Left kidney (tissue), 8 donors: ENCODE data around the gene RNH1. TPM values are rescaled to one million over a fixed set of nuclear protein-coding genes. Genes with fewer than 3 reads are reported as not detected.
A peak's percentile ranks its signal among the peaks of the same experiment; 100 is the strongest.

Experiments
- DNase-seq: peaks from one replicate; pipeline ENCODE4 v3.0.0-alpha.2; 2013
- long read RNA-seq, 8 donors: transcript quantifications; one replicate each; lab custom pipeline, GENCODE V29; 2026
- polyA plus RNA-seq: library from polyadenylated mRNA; unstranded; fragments of 120-200 nt; gene quantifications from one replicate; pipeline ENCODE4 v1.2.1, GENCODE V29; 2013; ENCODE audit not compliant: insufficient read length

Gene RNH1
- polyA plus RNA-seq = 71.2 TPM
- long read RNA-seq, donor 1, transcript RNH1-224 (9 exons, 2,973 nt) = minor isoform, 9 of 84 reads
- long read RNA-seq, donor 1, transcript RNH1-202 (10 exons, 1,791 nt) = minor isoform, 11 of 84 reads
- long read RNA-seq, donor 1, transcript RNH1-203 (10 exons, 1,722 nt) = major isoform, 26 of 84 reads
- long read RNA-seq, donor 1, partial matches to known transcripts = 24 of 84 reads
- long read RNA-seq, donor 1, other reads (novel, unspliced or antisense) = 0 of 84 reads
- long read RNA-seq, donor 2, transcript RNH1-203 (10 exons, 1,722 nt) = minor isoform, 11 of 50 reads
- long read RNA-seq, donor 2, transcript RNH1-202 (10 exons, 1,791 nt) = major isoform, 18 of 50 reads
- long read RNA-seq, donor 2, partial matches to known transcripts = 10 of 50 reads
- long read RNA-seq, donor 2, other reads (novel, unspliced or antisense) = 0 of 50 reads
- long read RNA-seq, donor 3, transcript RNH1-203 (10 exons, 1,722 nt) = major isoform, 17 of 39 reads
- long read RNA-seq, donor 3, partial matches to known transcripts = 10 of 39 reads
- long read RNA-seq, donor 3, other reads (novel, unspliced or antisense) = 0 of 39 reads
- long read RNA-seq, donor 4, partial matches to known transcripts = 9 of 9 reads
- long read RNA-seq, donor 4, other reads (novel, unspliced or antisense) = 0 of 9 reads
- long read RNA-seq, donor 5, transcript RNH1-205 (11 exons, 2,014 nt) = minor isoform, 7 of 57 reads
- long read RNA-seq, donor 5, transcript RNH1-203 (10 exons, 1,722 nt) = major isoform, 18 of 57 reads
- long read RNA-seq, donor 5, transcript RNH1-202 (10 exons, 1,791 nt) = minor isoform, 14 of 57 reads
- long read RNA-seq, donor 5, partial matches to known transcripts = 6 of 57 reads
- long read RNA-seq, donor 5, other reads (novel, unspliced or antisense) = 0 of 57 reads
- long read RNA-seq, donor 6, transcript RNH1-203 (10 exons, 1,722 nt) = major isoform, 17 of 67 reads
- long read RNA-seq, donor 6, transcript RNH1-224 (9 exons, 2,973 nt) = minor isoform, 7 of 67 reads
- long read RNA-seq, donor 6, transcript RNH1-202 (10 exons, 1,791 nt) = minor isoform, 12 of 67 reads
- long read RNA-seq, donor 6, partial matches to known transcripts = 26 of 67 reads
- long read RNA-seq, donor 6, other reads (novel, unspliced or antisense) = 0 of 67 reads
- long read RNA-seq, donor 7, transcript RNH1-202 (10 exons, 1,791 nt) = minor isoform, 23 of 100 reads
- long read RNA-seq, donor 7, transcript RNH1-224 (9 exons, 2,973 nt) = minor isoform, 8 of 100 reads
- long read RNA-seq, donor 7, transcript RNH1-203 (10 exons, 1,722 nt) = major isoform, 29 of 100 reads
- long read RNA-seq, donor 7, partial matches to known transcripts = 28 of 100 reads
- long read RNA-seq, donor 7, other reads (novel, unspliced or antisense) = 0 of 100 reads
- long read RNA-seq, donor 8, transcript RNH1-203 (10 exons, 1,722 nt) = major isoform, 6 of 23 reads
- long read RNA-seq, donor 8, partial matches to known transcripts = 5 of 23 reads
- long read RNA-seq, donor 8, other reads (novel, unspliced or antisense) = 0 of 23 reads

GRCh38 chr11:506995-507726, at the start of gene RNH1:
Gene RNH1, minus strand, starts transcription at chr11:507242. Its CDS starts 5,080 bp downstream, at chr11:502162.
- peak; percentile 91 for DNase-seq

DNA sequence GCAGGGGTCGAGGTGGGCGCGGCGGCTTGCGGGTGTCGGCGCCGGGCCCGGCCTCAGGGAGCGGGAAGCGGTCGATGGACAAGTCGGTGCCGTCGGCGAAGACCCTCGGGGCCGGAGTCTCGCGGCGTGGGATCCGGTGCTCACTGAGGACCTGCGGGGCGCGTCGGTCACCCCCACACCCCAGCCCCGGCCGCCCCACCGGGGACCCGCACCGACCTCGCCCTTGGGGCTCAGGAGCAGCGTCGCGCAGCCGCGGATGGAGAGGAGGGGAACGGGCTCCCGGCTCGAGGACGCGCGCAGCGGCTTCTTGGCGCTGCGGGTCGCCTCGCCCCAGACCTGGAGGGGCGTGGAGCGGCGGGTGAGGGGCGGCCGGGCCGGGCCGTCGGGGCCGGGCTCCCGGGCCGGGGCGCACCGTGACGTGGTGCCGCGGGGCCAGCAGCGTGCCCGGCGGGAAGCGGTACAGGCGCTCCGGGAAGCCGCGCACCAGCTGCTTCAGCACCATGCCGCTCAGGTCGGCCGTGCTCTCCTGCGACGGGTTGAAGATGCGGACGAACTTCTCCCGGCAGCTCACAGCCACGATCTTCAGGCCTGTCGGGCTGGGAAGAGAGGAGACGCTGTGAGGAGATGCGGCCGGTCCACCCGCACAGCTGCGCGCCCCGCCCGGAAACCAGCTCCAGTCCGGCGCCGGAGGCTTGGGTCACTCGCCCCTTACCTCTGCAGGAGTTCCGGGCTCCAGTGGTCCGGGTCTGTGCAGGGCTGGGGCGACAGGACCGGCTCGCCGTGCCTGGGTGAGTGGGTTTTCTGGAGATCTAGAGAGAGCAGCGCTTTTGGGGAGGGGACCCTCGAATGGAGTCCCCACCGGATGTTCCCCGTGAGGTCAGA, 49.0 kb upstream of the RNH1 start:
- DNase-seq = no peak

DNA sequence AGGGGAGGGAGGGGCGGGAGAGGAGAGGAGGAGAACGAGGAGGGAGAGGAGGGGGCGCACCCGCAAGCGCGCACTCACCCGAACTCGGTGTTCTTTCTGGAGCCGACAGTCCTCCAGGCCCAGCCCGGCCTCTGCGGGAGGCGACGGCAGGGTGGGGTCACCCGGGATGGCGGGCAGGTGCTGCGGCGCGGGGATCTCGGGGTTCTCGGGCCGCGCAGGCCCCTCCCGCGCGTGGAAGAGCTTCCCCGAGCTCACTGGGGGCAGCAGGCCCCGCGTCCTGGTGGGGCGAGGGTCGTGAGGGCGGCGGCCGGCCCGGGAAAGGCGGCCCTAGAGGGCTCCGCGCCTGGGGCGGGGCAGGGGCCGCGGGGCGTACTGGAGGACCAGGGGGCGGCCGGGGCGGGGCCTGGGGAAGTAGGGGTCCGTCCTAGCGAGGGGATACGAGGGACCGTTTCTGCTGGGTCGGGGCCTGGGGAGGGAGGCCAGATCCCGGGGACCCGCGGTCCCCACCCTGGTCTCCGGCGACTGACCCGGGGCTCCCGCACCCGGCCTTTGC, 48.3 kb upstream of the RNH1 start:
- DNase-seq = no peak

GRCh38 chr11:554428-555226, 47.6 kb upstream of the RNH1 start:
- DNase-seq = peak; percentile 78

DNA sequence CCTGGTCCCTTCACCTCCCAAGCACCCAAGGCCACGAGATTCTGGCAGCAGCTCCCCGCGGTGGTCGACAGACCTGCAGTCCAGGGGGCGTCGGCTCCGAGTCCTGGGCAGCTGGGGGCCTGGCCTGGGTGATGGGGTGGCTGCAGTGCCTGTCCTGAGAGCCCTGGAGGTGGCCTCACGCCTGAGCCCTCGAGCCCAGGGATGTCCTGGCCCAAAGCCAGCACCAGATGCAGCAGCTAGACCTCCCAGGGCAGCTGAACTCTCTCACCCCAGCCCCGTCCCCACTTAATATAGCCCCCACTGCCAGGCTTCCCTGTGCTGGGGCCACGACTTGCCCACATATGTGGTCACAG, 46.9 kb upstream of the RNH1 start:
- DNase-seq = no peak

GRCh38 chr11:553083-553987, 46.3 kb upstream of the RNH1 start:
- DNase-seq = no peak

DNA sequence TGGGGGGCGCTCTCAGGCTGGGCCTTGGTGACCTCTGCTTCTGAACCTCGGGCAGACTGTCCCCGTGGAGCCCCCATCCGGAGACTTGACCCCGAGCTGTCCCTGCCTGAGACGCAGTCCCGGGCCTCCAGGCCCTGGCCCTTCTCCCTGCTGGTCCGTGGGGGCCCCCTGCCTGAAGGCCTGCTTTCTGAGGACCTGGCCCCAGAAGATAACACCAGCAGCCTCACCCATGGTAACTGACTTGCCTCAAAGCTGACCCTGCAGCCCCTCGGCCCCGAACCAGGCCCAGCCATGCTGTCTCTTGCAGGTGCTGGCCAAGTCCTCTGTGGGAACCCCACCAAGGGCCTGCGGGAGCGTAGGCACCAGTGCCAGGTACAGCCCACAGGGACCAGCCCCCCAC, 44.6 kb upstream of the RNH1 start:
- no peak for DNase-seq

- DNase-seq = no peak
These were observed 44.1 kb upstream of the RNH1 start for GRCh38 chr11:551131-551530.

GRCh38 chr11:550746-551085, 43.7 kb upstream of the RNH1 start:
- DNase-seq = no peak

DNA sequence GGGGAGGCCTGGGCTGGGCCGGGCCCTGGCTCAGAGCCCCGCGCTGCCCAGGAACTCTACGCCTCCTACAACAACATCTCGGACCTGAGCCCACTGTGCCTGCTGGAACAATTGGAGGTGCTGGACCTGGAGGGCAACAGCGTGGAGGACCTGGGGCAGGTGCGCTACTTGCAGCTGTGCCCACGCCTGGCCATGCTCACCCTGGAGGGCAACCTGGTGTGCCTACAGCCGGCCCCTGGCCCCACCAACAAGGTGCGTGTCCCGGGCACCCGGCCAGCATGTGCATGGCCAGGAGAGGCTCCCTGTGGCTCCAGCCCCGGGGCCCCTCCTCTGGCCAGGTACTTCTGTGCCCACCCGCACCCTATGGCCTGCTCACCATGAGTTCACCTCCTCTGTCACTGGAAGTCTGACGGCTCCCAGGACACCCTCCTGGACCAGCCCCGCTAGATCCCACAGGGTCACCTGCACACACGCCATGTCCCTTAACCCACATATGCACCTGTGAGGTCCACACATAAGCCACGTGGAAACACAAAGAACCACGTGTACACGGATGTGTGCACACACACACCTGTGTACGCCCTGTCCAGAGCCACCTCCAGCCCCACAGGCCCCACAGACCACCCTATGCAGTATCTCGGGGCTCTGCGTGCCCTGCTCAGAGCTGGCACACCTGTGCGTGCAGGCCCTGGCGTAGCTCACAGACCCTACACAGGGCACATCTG, 43.1 kb upstream of the RNH1 start:
- no peak for DNase-seq

DNA sequence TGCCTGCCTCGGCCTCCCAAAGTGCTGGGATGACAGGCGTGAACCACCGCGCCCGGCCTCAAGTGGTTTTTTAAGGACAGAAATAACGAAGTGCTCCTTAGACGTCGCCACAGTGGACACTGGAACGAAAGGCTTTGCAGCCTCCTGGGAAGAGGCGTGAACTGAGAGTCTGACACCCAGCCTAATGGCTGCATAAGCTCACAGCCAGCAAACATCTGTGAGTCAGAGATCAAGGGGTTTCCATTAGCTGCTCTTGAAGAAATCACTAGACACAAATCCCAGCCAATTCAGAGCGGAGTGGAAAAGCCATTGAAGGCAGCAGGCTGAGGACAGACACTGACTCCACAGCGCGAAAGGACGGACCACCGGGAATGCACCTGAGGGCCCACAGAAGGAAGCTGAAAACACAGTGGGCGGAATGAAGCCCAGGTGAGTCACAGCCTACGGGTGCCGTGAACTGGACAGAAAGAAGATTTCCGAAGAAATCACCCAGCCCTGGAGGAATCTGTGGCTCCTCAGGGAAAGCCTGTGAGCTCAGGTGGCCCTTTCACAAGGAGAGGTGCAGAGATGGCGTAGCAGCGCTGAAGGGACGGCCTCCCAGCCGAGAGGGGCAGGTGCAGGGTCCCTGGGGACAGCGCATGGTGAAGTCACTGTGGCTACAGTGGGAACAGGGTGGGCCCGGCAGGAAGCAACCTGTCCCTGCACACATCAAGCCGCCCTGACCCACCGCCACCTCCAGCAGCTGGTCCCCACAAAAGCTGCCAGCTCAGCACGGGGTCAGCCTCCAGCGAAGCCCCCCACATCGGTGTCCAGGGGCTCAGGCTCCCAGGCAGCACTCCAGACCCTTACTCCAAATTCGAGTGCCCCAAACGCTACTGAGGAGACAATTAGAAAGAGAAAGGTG, 41.9 kb upstream of the RNH1 start:
- DNase-seq = no peak

DNA sequence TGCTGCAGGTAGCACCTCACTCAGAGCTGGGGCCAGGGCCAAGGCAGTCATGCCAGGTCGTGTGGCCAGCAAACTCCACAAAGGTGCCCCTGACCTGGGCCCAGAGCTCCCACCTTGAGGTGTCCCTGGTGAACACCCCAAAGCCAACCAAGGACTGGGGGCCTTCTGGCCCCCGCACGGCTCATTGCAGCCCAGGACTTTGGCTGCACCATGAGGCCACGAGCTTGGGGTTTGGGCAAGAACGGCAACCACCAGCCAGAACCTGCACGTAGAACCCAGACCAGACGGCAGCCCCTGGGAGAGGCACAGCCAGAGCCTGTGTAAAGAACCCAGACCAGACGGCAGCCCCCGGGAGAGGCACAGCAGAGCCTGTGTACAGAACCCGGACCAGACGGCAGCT, 38.1 kb upstream of the RNH1 start:
- DNase-seq = no peak

- no peak for DNase-seq
These were observed 37.8 kb upstream of the RNH1 start for GRCh38 chr11:544817-545166.

DNA sequence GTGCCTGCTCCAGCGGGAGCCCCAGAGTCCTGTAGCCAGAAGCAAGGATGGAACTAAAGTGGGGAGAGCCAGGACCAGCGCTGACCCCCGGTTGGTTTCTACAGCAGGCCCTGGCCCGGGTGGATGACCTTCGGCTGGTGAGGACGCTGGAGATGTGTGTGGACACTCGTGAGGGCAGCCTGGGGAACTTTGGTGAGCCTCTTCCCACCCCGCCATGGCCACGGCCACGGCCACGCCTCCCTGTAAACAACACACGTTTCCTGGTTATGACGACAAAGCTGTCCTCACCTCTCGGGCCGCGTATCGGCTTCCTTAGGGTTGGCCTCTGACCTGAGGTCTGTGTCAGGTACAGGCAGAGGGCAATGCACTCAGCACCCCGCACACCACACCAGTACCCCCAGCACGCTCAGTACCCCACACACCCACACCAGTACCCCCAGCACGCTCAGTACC, 34.4 kb upstream of the RNH1 start:
- DNase-seq = no peak

GRCh38 chr11:540583-541432, 33.8 kb upstream of the RNH1 start:
- no peak for DNase-seq
